ENCODE results near the gene CEP170.

Gene CEP170

DNA sequence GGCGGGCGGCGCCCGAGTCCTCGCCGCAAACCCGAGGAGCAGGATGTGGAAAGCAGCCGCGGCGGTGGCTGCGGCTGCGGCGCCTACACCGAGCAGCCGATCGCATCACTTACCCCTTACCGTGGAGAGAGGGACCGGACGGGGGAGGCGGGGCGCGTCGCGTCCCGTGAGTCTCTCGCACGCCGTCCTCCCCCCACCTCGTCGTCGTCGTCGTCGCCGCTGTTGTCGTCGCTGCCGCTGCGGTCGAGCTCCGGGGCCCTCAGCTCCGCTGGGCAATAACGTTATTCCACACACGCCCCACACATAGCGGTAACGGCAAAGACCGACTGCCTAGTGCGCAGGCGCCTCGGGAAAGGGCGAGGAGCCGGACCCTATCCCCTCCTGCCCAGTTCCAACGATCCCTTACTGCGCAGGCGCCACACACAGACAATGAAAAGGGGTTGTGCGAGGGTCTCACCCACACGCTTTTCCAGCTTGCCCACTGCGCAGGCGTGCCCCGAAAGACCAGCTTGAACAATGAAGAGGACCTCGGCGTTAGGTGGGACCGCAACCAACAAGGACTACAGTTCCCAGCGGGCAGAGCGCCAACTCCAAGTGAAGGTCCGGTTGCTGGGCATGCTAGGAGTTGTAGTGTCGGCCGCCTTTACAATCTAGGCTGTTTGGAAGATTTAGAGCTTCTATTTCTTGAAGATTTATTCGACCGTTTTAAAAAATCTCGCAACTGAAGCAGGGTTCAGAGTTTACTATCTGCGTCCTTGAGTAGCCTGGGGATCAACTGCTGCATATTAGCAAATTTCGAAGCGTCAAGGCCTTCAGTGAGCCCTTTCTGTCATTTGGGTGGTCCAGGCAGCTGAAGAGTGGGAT is at the start of gene CEP170:
Gene CEP170 (minus strand): TSS at position 355 of the 864 bp plus-strand sequence. CDS start 30,001 bp downstream, outside the sequence.
- peak; percentile 92 for DNase-seq

DNA sequence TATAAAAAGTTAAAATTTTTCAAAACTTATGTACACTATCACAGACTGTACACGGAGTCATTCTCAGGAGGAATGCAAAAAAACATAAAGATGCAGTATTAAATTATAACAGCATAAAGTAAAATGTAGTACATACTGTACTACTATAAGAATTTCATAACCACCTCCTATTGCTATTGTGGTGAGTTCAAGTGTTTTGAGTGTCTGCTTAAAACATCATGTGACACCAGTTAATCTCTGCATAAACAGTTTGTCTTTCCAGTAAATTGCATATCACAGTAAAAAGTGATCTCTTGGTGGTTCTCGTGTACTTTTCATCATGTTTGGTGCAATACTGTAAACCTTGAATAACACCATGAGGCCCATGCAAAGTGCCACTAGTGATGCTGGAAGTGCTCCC is 46.0 kb upstream of the CEP170 start:
- no peak for DNase-seq

- no peak for DNase-seq
Measured at GRCh38 chr1:243299069-243299468, 44.0 kb upstream of the CEP170 start.

- no peak for DNase-seq
Measured at GRCh38 chr1:243294723-243295121, 39.6 kb upstream of the CEP170 start.

GRCh38 chr1:243293941-243294722 is 39.1 kb upstream of the CEP170 start:
- DNase-seq: no peak

GRCh38 chr1:243292117-243292516 is 37.0 kb upstream of the CEP170 start:
- DNase-seq: no peak

GRCh38 chr1:243291292-243291691 is 36.2 kb upstream of the CEP170 start:
- DNase-seq: no peak

DNA sequence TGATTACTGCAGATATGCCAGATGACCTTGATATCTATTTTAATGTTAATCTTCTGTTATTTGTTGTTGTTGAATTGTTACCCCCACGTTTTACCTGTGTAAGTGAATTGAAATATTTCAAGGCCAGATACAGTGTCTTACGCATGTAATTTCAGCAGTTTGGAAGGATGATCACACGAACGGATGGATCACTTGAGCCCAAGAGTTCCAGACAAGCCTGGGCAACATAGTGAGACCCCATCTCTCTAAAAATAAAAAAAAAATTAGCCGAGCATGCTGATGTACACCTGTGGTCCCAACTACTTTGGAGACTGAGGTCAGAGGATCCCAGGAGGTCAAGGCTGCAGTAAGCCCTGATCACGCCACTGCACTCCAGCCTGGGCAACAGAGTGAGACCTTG is 33.0 kb upstream of the CEP170 start:
- DNase-seq: no peak

DNA sequence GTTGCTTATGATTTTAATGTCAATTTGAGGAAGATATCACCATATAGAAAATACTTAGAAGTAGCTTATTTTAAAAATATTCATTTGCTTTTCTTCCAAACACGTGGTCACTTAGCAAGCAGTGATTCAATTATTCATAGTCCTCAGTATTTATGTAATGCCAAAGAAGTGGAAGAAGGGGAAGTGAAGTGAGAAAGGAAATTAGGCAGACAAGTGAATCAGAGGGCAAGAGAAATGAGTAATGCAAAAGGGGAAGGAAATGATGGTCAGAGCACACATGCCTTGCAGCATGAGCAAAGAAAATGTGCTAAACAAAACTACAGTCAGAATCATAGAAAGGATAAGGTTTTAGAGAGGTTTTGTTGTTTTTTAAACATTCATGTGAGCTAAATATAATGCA is 32.6 kb upstream of the CEP170 start:
- no peak for DNase-seq

GRCh38 chr1:243287123-243287460 is 32.0 kb upstream of the CEP170 start:
- DNase-seq: no peak

GRCh38 chr1:243286409-243287122 is 31.5 kb upstream of the CEP170 start:
- DNase-seq: no peak

DNA sequence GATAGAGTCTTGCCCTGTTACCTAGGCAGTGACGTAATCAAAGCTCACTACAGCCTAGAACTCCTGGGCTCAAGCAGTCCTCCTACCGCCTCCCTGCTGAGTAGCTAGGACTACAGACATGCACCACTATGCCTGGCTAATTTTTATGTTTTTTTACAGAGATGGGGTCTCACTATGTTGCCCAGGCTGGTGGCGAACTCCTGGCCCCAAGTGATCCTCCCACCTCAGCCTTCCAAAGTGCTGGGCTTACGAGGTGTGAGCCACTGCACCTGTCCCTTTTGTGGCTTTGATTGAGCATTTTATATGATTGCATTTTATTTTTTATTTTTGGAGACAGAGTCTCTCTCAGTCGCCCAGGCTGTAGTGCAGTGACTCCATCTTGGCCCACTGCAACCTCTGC is 26.6 kb upstream of the CEP170 start:
- DNase-seq: no peak

GRCh38 chr1:243280571-243281129 is 25.6 kb upstream of the CEP170 start:
- DNase-seq: no peak

GRCh38 chr1:243275316-243275715 is 20.2 kb upstream of the CEP170 start:
- no peak for DNase-seq

GRCh38 chr1:243273945-243274344 is 18.9 kb upstream of the CEP170 start:
- no peak for DNase-seq

- DNase-seq: no peak
Measured at GRCh38 chr1:243273506-243273905, 18.4 kb upstream of the CEP170 start.

DNA sequence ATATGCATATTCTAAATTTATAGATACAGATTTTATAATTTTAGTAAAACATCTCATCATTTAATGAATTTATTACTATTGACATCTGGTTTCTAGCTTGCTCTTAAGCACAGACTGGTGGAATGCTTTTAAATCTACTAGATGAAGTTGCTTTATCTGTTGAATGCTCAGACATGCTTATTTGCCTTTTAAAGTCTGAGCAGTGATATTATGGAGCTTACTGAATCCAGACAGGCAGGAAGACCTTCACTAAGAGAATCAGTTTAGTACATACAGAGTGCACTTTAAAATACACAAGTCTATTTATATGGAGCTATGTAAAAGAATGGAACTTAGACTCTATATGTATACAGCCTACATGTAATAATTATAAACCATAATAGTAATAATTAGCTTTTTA is 17.3 kb upstream of the CEP170 start:
- DNase-seq: no peak

DNA sequence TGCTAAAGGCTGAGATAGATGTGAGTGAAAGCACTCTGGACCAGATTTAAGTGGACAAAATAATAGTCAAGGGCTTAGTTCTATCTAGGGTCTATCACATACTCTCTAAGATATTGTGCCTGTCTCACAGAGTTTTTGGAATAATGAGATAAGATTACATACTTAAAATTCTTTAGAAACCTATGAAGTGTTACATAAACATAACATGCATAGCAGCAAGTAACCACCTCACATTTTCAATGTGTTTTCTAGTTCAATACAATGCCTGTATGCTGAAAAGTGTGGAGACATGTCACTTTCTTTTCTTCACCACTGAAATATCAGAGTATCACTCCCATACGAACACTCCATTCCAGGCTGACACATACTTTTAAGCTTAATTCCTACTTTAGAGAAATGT is 16.9 kb upstream of the CEP170 start:
- DNase-seq: no peak

DNA sequence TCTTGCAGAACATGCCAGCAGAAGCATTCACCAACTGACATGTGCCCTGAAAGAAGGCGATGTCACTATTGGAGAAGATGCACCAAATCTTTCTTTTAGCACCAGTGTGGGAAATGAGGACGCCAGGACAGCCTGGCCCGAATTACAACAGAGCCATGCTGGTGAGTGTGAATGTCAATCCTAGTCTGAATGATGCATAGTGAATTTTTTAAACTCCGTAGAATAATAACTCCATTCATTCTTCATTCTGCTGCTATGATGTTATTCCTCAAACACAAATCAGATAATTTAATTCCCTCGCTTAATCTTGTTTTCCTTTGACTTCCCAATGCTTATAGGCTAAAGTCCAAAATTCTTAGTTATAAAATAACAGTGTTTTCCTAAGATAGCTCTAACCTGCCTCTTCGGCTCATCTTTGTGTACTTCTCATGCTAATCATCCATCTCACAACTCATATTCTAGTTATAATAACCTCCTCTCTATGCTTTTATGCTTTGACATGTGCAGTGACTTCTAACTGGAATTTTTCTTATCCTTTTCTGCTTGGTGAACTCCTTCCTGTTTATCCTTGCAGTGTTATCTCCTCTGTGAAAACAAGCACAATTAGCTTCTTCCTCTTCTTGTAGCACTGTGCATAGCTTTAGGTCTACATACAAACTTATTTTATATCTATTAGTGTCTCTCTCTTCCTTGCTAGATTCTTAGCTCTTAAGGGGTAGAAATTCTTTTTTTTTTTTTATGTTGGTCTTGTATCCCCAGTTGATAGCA is 15.2 kb upstream of the CEP170 start:
- no peak for DNase-seq

DNA sequence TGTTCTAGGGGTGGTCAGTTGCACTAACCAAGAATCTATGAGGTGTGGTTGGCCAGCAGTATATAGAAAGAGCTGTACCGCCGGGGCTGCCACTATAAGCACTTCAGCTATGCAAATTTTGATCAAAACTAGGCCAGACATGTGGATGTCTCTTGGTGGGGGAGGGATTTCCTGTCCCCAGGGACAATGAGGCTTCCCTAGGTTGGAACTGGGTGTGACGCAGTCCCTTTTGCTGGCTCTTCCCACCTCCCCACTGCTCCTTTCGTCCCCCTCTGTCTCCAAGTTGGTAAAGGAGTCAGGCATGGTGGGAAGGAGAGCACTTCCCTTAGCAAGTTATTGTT is 14.3 kb upstream of the CEP170 start:
- no peak for DNase-seq

- no peak for DNase-seq
Measured at GRCh38 chr1:243268751-243269460, 13.8 kb upstream of the CEP170 start.

All from activated naive CD4-positive, alpha-beta T cell treated with anti-CD3 and anti-CD28 coated beads, Interleukin-2, amount 50 U/mL, for 16 hours (primary cell).